Skeletal muscle tissue (tissue), 4 donors: Measurements from ENCODE around the gene IFT172. TPM values are rescaled to one million over a fixed set of nuclear protein-coding genes. Genes with fewer than 3 reads are reported as not detected.
A peak's percentile ranks its signal among the peaks of the same experiment; 100 is the strongest.
"Not testable (repeated sequence)": the region's sequence is repeated elsewhere in the genome, so short reads cannot be mapped to it uniquely, and the experiment has no call there.

Source experiments
- H3K27ac ChIP-seq: one replicate; pipeline ENCODE4 v1.7.0; 2013; ENCODE audit warnings: mild to moderate bottlenecking, low read depth, low read length, inconsistent platforms
- H3K27me3 ChIP-seq, 3 donors: one replicate each; pipeline ENCODE4 v1.7.0; 2013; ENCODE audit warnings: low read length in 3 of 3; ENCODE audit not compliant: control insufficient read depth in 3 of 3, insufficient read depth in 3 of 3
- H3K36me3 ChIP-seq, 3 donors: one replicate each; pipeline ENCODE4 v1.7.0; 2013; ENCODE audit warnings: low read length in 3 of 3; ENCODE audit not compliant: control insufficient read depth in 3 of 3, insufficient read depth in 3 of 3
- H3K4me1 ChIP-seq, 3 donors: one replicate each; pipeline ENCODE4 v1.7.0; 2013; ENCODE audit warnings: low read length in 3 of 3, mild to moderate bottlenecking in 3 of 3; ENCODE audit not compliant: control insufficient read depth in 3 of 3, insufficient read depth in 3 of 3
- H3K4me3 ChIP-seq, 3 donors: one replicate each; pipeline ENCODE4 v1.7.0; 2013; ENCODE audit warnings: low read length in 3 of 3
- H3K9ac ChIP-seq, 3 donors: one replicate each; pipeline ENCODE4 v1.7.0; 2013; ENCODE audit warnings: low read length in 3 of 3, mild to moderate bottlenecking in 3 of 3, moderate library complexity in 2 of 3, low read depth in 1 of 3
- H3K9me3 ChIP-seq, 3 donors: one replicate each; pipeline ENCODE4 v1.7.0; 2013; ENCODE audit warnings: low read length in 3 of 3; ENCODE audit not compliant: control insufficient read depth in 3 of 3
- total RNA-seq: library from RNA; depleted of rRNA; stranded (reverse); fragments of >200 nt; gene quantifications from one replicate; pipeline ENCODE4 v1.2.3, GENCODE V29; 2014
- donor health status: Osteomylitis.

Gene IFT172
- total RNA-seq, 1 donor from 2014 or later = 21.4 TPM

- Histone ChIP-seq H3K9ac (no peak overlapping the region), H3K27me3 (no peaks in the 10 kb centered on the region), H3K4me1 (peaks cover 19 to 38% (median 28%) of the 10 kb centered on the region in 3 donors), H3K9me3 (no peaks in the 10 kb centered on the region), H3K4me3 (no peak overlapping the region), H3K36me3 (peaks cover 32 to 34% (median 33%) of the 10 kb centered on the region in 3 donors), H3K27ac (no peak overlapping the region)
These were observed 58.1 kb downstream of the IFT172 start for GRCh38 chr2:27431395-27431794.

- peak overlapping the region; percentile 90 to 93 (median 91) for H3K4me3 ChIP-seq
- no peaks in the 10 kb centered on the region for H3K9me3 ChIP-seq
- peaks cover 10 to 11% (median 10%) of the 10 kb centered on the region in 3 donors for H3K36me3 ChIP-seq
- H3K27ac ChIP-seq = peak overlapping the region; percentile 96
- peak overlapping the region; percentile 95 to 97 (median 96) for H3K9ac ChIP-seq
- no peaks in the 10 kb centered on the region for H3K27me3 ChIP-seq
- H3K4me1 ChIP-seq = peaks cover 19 to 38% (median 28%) of the 10 kb centered on the region in 3 donors
These were observed 60.5 kb downstream of the IFT172 start for GRCh38 chr2:27428978-27429541.

DNA sequence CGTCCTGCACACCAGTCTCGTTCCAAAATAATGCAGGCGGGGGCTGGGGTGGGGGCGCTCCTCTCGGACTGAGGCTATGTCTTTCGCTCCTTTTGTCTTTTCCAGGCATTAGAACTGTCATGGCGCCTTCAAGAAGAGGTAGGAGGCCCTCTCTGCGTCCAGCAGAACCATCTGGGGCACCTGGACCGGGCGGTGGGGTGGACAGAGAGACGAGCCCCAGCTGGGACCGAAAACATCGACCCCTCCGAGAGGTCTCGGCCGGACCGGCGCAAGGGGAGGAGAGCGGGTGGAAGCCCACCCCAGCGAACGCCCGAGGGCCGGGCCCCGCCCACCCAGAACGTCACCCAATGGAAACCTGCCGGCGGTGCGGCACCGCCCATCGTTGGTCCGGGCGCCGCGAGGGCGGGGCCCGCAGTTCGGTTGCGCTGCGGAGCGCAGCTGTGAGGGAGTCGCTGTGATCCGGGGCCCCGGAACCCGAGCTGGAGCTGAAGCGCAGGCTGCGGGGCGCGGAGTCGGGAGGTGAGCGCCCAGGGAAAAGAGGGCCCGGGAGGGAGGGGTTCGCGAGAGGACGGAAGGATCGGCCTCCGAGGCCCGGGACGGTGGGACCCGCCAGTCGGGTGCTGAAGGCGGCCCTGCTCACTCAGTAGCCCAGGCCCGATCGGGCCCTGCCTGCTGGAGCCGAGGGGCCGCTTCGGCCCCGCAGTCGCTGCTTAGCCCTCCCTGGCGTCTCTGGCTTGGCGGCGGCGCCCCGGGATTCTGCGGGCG is 61.1 kb downstream of the IFT172 start, which contains the start of gene NRBP1:
TSS of gene NRBP1 (plus strand) at position 419 of the 765 bp plus-strand sequence. CDS start 4,643 bp downstream, outside the sequence.
- H3K27ac ChIP-seq = peak within 1 kb of the TSS; percentile 96
- peak within 1 kb of the TSS; percentile 90 to 93 (median 91) for H3K4me3 ChIP-seq
- peaks cover 3 to 4% (median 3%) of the 10 kb centered on the region in 3 donors for H3K36me3 ChIP-seq
- H3K9me3 ChIP-seq = no peaks in the 10 kb centered on the region
- peak within 1 kb of the TSS; percentile 95 to 97 (median 96) for H3K9ac ChIP-seq
- H3K27me3 ChIP-seq = no peaks in the 10 kb centered on the region
- H3K4me1 ChIP-seq = peaks cover 19 to 38% (median 28%) of the 10 kb centered on the region in 3 donors

DNA sequence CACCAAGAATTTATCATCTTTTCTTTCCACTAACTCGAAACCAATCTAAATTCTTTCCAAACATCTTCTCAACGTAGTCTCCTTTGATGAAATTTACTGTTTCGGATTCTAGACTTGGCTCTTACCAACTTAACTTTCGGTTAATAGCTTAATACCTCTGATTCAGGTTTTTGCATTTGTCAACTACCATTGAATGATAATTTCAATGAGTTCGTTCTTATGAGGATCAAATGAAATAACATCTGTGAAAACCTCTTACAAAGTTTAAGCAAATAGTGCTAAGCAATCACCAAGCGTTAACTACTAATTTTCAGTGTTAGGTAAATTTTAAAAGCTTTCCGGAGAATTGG is 61.7 kb downstream of the IFT172 start:
- Histone ChIP-seq H3K27me3 (no peaks in the 10 kb centered on the region), H3K9ac (peak overlapping the region; percentile 95 to 97 (median 96)), H3K9me3 (no peaks in the 10 kb centered on the region), H3K27ac (peak overlapping the region; percentile 96), H3K4me1 (peaks cover 19 to 33% (median 26%) of the 10 kb centered on the region in 3 donors), H3K36me3 (no peaks in the 10 kb centered on the region), H3K4me3 (peak overlapping the region; percentile 86 to 93 (median 90))

DNA sequence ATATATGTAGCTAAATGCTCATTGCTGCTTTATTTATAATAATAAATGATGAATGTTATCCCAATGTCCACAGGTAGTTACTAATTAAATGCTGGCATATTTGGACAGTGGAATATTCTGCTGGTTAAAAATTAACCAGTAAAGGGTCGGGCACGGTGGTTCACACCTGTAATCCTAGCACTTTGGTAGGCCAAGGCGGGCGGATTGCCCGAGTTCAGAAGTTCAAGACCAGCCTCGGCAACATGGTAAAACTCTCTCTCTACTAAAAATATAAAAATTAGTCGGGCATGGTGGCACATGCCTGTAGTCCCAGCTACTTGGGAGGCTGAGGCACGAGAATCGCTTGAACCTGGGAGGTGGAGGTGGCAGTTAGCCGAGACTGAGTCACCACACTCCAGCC is 64.5 kb downstream of the IFT172 start:
- H3K4me3 ChIP-seq, H3K9me3 ChIP-seq, H3K9ac ChIP-seq, H3K36me3 ChIP-seq, H3K27me3 ChIP-seq, H3K27ac ChIP-seq: not testable (repeated sequence)
- peaks cover 6 to 12% (median 10%) of the 10 kb centered on the region in 3 donors for H3K4me1 ChIP-seq

DNA sequence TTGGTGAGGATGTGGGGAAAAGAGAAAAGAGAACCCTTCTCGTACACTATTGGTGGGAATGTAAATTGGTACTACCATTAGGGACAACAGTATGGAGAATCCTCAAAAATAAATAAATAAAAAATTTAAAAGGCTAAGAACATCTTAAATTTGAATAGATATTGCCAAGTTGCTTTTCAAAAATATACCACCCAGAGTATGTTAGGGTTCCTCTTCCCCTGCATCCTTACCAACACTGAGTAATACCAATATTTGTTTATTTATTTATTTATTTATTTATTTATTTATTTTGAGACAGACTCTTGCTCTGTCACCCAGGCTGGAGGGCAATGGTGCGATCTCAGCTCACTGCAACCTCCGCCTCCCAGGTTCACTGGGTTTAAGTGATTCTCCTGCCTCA is 66.6 kb downstream of the IFT172 start:
- H3K9me3 ChIP-seq = no peaks in the 10 kb centered on the region
- no peaks in the 10 kb centered on the region for H3K27me3 ChIP-seq

GRCh38 chr2:27421660-27422250 is 67.8 kb downstream of the IFT172 start:
- no peaks in the 10 kb centered on the region for H3K36me3 ChIP-seq
- no peaks in the 10 kb centered on the region for H3K27me3 ChIP-seq
- no peak overlapping the region for H3K27ac ChIP-seq
- no peaks in the 10 kb centered on the region for H3K4me1 ChIP-seq
- H3K4me3 ChIP-seq = no peak overlapping the region
- H3K9me3 ChIP-seq = no peaks in the 10 kb centered on the region
- H3K9ac ChIP-seq = no peak overlapping the region

More for the DNA sequence above, 66.6 kb downstream of the IFT172 start:
- no peak overlapping the region for H3K4me3 ChIP-seq
- H3K9ac ChIP-seq = no peak overlapping the region
- no peaks in the 10 kb centered on the region for H3K36me3 ChIP-seq
- H3K4me1 ChIP-seq = peaks cover 0 to 4% (median 2%) of the 10 kb centered on the region in 3 donors
- no peak overlapping the region for H3K27ac ChIP-seq

GRCh38 chr2:27420996-27421395 is 68.5 kb downstream of the IFT172 start:
- no peak overlapping the region for H3K9ac ChIP-seq
- no peaks in the 10 kb centered on the region for H3K36me3 ChIP-seq
- H3K4me3 ChIP-seq = no peak overlapping the region
- no peaks in the 10 kb centered on the region for H3K4me1 ChIP-seq
- no peak overlapping the region for H3K27ac ChIP-seq
- no peaks in the 10 kb centered on the region for H3K9me3 ChIP-seq
- no peaks in the 10 kb centered on the region for H3K27me3 ChIP-seq

GRCh38 chr2:27416151-27416550 is 73.4 kb downstream of the IFT172 start:
- Histone ChIP-seq H3K4me3 (no peak overlapping the region), H3K36me3 (no peaks in the 10 kb centered on the region), H3K4me1 (no peaks in the 10 kb centered on the region), H3K27me3 (no peaks in the 10 kb centered on the region), H3K27ac (no peak overlapping the region), H3K9me3 (no peaks in the 10 kb centered on the region), H3K9ac (no peak overlapping the region)
